GM21825 (cell line): ENCODE measurements around the gene SFXN5.

Experiments used
- ATAC-seq: cut with Tn5 transposase; IDR thresholded peaks from one replicate; pipeline ENCODE4 v1.9.1; 2021; ENCODE audit warnings: mild to moderate bottlenecking, moderate library complexity; ENCODE audit not compliant: unreplicated experiment

Gene SFXN5

DNA sequence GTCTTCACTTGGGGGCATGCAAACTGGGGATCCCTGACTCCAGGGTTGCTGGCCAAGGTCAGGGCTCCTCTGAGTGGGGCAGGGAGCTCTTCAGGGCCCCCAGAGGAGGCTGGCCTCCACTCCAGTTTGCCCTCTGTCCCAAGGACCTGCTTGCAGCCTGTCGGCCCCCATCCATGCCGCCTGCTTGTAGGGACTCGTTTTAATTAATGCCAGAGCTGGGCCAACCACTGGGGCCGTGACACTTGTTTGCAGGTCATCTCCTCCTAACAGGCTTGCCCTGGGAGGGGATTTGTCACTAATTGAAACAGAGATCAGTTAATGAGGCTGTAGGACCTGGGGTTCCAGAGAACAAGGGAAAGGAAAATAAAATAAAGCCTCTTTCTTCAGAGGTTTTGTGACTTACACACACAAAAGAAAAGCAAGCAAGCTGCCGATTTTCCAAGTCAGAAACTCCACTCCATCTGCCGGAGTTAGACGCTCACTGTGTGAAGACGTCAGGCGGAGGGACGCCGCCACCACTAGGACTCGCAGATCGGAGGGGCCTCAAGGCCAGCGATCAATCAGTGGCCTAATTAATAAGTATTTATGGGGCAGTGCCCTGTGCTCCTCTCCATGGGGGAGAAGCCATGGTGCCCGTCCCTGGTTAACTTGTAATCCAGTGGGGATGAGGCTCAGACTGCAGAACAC is 75.9 kb downstream of the SFXN5 start:
- no peak for ATAC-seq

DNA sequence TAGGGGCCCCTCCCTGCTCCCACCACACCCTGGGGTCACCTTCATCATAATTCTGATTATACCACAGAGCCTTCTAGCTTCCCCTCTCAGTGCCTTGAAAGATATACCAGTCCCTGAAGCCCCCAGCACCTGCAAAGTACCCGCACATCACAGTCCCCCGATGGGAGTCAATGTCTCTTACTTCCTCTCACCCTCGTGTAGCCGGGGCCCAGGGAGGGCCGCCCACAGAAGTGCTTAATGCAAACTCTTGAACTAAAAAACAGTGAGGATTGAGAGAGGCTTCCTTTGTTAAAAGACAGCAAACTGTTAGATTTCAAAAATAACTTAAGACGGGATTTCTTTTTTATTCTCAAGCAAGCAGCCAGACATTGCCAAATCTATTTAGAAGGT is 76.5 kb downstream of the SFXN5 start:
- ATAC-seq = no peak

DNA sequence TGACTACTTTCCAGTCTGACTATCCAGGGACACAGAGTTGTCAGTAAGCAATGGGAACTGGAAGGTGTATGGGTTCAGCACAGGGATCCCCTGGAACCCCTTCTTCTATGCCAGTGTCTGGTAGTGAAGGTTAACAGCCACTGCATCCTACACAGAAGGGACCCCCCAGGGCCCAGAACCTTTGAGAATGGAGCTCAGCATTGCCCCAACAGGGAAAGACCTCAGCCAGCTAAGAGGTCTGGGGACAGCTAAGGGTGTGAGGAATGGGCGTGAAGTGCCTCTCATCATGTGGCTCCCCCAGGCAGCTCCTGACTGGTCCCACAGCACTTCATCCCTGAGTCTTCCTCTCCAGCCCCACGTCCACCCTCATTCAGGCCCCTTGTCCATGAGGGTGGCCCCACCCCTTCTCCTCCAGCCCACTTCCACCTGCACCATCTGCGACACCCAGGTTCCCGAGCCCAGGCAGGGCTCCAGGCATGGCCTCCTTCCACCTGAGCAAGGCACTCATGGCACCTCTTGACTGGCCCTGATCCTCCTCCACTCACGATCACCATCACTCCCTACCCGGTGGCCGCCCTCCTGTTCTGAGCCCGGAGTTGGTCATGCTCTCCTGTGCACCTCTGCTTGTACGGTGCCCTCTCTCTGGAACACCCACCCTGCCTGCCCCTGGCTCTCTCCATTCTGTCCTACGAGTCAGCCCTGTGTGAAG is 77.1 kb downstream of the SFXN5 start:
- no peak for ATAC-seq

DNA sequence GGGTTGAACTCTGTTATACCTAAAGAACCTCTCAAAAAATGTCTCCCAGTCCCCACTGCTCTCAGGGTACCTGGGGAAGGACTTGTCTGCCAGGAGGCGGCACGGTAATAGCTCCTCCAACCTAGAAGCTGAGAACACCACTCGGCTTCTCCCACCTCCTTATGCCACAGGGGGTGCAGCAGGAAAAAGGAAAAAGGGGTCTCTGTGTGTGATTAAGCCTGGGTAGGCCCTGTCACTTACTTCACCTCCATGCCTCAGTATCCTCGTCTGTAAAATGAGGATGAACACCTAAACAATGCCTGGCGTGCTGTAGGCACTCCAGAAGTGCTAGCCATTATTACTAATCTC is 77.6 kb downstream of the SFXN5 start:
- ATAC-seq = no peak

DNA sequence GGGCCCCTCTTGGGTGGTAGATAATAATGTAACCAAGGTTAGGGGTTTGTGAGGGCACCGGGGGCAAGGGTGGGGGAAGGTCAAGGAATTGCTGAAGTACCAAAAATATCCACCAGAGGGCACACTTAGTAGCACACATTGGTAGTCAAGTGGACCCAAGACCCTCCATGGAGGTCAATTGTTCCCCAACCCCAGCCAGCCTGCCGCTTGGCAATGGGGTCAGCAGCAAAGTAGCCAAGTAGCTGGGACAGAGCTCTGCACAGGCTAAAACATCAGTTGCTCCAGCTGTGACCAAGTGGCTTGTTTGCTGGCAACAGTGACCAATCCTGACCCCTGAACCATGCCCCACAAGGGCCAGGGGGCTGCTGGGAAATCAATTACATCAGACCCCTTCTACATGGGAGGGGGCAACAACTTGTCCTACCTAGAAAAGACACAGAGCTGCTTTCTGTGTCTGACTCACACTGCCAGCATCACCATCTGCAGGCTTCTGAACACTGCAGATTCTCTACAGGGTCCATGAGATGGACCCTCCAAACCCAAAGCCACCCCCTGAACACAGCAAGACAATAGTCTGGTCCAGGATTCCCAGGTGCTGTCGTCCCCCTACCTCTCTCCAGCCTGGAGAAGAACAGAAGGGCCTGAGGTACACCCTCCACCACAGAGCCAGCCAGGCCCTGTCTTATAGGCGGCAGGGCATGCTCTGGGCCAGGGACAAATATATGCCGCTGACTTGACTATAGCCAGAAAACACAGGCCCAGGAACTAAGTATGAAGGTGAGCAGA is 78.2 kb downstream of the SFXN5 start:
- no peak for ATAC-seq

DNA sequence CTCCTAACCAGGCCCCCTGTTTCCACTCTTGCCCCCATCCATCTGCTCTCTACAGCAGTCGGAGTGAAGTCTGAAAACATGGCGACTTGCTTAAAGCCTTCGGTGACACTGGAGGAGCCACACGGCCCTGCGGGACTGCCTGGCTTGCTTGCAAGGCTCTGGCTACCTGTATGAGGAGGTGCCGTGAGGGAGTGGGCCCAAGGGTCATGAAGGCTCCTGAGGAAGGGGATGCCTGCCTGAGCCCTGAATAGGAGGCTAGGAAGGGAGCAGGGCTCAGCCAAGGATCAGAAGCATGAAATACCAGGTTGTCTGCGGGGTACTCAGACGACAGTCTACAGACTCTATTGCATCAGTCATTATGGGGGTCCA is 78.8 kb downstream of the SFXN5 start:
- ATAC-seq = no peak

DNA sequence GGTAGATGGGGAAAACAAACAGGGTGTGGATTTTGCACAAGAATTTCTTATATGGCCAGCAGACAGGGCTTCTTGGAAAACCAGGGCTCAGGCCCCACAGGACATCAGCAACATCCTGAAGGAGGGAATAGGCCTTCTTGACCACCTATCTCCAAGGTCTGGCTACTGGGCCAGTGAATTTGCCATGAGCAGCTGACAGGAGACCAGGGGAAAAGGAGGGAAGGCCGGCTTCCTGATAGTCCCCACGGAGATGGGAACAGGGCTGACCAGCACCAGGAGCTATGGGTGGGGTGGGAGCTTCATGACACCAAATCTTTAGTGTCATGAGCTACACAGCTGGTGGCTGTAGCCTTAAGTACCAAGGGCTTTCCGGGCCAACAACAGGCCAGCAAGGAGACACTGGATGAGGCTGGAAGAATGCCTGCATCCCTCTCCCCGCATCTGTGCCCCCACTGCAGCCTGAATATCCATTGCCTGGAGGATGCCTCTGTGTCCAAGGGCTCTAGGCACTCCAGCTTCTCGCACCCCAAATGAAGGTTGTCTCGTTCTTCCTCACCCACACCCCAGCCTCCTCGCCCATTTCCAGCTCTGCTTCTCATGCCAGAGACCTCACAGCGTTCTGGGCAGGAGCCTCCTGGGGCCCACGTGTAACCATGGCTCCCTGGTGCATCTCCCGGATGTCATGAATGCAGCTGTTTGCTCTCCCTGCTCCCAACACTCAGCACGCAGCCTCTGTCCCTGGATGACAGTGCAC is 79.4 kb downstream of the SFXN5 start:
- no peak for ATAC-seq

DNA sequence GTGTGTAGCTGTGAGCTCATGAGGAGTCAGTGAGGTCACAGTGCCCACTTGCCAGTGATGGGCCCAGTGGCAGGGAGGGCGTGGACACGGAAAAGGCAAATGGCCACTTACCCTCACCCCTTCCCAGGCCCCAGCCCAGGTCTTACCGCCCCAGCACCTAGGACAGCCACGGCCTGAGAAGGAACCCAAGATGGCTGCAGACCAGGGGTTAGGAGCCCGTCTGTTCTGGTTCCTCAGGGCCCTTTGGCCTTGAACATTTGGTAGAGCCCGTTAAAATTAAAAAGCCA is 80.1 kb downstream of the SFXN5 start:
- ATAC-seq = no peak

DNA sequence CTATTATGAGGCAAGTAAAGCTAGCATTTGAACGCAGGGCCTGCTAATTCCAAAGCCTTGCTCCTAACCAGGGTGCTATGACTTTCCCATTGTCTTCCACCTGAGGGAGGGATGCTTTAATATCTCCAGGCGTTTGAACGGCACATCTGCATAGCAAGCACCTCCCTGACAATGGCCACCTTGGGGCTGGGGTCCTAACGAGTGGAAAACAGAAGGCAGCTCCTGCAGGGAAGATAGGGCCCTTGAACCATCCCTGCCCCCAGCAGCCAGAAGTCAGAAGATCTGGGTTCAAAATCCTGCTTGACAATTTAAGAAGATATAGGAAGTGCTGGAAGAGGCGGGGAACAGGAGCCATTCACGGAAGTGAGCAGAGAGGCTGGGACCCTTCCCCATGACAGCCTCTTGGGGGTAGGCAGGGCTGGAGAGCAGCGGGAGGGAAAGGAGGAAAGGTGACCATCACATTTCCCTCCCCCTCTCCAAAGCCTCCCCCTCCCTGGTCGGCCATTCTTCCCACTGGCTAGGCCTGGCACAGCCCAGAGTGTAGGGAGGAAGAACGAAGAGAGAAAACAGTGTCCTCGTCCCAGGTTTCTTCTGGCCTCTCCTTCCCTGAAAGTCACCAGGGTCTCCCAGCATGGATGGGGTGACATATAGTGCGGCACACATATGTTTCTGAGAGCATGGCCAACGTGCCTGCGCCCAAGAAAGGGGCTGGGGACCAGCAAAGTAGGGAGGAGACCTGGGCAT is 80.6 kb downstream of the SFXN5 start:
- no peak for ATAC-seq

DNA sequence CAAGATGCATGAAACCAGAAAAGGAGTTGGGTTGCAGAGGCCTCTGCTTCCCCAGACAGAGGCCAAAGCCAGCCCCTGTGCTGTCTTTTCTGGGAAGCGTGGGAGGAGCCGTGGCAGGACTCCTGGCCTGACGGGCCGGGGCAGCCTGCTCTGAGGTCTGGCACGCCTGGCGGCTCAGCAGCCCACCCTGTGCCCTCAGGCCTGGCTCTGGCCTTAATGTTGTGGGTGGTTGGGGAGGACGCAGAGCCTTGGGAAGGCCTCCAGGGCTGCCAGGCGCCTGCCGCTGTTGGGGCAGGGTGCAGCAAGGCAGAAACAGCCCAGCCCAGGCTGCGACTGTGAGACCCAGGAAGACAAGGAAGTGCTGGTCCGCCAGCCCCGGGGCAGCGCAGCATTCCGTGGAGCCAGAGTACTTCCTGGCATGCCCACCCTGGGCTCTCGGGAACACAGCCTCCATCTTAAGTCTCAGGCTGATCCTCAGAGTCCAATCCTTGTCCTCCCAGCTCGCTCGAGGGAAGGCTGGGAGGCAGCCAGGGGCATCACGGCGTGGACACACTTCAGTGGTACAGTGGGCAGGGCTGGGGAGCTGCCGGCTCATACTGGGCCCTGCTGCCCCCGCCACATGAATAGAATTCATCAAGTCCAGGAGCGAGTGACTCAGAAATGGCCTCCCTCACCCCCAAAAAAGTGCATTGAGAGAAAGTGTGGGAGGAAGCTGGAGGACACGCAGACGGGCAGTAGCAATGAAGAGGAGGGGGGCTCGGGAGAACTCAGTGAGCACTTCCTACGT is 81.5 kb downstream of the SFXN5 start:
- ATAC-seq = no peak

DNA sequence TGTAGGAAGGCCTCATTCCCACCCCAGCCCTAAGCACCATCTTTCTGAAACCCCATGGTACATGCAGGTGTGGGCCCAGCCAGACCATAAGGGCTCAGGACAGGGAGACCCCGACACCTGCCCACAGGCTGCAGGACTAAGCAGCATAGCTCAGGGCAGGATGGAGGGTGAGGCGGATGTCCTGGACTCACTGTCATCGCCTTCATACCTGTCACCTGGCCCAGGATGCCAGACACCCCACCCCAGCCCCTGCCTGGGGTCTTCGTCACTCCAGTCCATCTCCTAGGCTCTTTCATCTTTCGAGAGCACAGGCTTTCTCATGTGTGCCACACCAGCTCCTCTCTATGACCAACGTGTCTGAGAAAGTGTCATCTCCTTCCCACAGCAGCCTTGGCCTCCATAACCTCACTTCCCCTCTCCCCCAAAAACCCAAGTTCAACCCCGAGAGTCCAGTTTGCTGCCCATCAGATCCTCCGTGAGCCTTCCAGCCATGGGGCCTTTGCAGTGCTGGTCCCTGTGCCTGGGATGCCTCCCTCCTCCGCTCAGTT is 82.7 kb downstream of the SFXN5 start:
- no peak for ATAC-seq

DNA sequence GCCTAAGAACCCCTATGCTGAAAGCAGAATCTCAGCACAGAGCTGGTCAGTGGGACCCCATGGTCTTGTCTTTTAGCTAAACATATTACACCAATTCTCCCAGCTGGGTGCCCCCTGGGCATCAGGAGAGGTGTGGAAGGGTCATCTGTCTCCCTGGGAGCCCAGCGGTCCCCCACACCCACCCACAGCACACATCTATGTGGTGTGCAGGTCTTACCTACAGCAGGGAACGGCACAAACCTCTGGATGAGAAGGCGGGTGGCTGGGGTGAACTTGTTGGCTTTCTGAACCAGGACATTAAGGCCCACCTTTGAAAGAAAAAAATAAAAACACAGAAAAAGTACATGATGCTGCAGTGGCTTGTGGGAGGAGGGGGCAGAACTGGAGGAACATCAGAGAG is 83.5 kb downstream of the SFXN5 start:
- ATAC-seq = no peak

DNA sequence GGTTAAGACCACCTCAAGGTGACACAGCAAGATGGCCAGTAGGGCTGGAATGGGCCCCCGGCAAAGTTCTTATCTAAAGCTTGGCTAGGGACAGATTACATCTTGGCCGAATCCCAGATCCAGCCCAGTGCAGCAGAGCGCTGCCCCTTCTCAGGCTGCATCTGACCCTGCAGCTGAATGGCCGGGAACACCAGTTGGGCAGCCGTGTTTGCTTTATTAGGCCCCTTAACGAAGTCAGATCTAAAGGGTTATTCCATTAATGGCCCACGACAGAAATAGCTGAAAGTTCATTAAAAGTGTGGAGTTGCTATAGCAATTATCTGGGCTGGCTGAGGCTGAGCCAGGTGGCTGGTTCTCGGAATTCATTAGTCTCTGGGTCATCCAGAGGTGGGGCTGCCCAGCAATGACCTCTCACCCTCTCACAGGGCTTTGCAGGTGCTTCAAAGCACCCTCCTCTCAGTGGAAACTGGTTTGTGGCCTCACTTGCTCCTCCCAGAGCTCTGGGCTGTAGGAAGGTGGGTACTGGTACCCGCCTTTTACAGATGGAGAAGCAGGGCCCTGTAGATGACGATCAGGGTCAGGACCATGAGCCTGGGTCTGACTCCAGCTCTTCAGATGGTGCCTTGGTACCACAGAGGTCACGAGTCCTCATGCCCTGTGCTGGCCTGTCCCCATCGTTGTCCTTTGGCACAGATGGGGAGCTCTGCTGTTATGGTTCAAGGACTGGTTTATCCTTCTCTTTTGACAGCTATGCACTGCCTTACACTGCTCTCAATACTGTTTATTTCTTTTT is 85.4 kb downstream of the SFXN5 start:
- no peak for ATAC-seq

DNA sequence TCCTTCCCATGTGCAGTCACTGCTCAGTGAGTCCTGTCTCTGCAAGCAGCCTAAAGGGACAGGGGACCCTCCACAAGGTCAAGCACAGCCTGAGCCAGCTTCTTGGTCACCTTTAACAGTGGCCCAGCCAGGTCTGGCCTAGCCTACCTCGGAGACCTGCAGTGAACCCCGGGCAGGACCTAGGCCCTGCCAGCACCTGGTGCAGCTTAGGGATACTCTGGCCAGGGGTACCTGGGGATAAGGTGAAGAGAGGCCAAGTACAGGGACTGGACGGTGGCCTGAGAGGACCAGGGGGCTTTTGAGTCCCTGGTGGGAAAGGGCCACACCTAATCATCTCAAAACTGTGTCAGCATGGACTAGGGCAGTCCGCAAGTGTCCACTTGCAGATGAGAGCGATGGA is 86.4 kb downstream of the SFXN5 start:
- no peak for ATAC-seq

DNA sequence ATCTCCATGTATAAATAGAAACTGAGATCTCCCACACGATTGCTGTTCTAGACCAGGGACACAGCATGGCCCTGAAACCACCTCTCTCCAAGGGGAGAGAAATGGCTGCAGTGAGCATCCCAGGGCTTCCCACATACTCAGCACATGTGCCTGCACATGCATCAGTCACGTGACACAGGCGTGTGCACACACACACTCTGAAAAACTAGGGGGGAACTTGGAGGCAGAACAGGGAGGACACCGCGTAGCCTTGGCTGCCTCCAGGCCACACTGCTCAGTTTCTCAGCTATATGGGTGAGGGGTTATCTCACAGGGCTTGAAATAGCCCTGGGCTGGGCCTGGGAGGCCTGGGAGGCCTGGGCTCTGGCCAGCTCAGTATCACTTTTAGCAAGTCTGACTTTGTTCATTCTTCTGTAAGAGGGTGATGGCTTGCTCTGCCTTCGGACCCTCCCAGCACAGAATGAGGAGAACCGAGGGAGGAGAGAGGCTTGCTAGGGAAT is 87.3 kb downstream of the SFXN5 start:
- ATAC-seq = no peak

DNA sequence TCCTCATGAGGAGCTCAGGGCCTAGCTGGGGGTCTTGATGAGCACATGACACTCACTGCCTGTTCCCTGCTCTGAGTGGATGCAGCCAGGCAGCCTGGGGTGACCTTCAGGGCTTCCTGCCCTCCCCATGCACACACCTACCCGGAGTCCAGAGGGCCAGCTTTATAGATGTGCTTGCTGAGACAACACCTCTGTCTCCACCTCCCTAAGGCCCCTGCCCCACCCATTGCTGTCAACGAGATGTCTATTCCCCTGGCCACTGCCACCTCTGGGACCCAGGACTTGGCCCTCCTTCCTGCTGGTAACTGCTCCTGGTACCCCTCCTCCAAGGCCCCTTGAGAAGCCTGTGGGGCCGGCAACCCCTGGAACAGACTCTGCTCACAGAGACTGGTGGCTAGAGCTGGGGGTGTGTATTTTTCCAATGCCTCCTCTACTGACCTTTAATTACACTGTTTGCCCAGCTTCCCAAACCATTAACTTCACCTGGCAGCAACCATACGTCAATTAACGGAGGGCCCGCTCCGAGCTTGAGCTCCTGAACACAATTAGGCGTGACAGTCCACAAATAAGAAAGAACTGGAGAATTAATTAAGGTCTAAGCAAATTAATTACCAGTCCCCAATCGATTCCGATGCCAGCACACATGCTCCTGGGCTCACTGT is 87.9 kb downstream of the SFXN5 start:
- no peak for ATAC-seq

DNA sequence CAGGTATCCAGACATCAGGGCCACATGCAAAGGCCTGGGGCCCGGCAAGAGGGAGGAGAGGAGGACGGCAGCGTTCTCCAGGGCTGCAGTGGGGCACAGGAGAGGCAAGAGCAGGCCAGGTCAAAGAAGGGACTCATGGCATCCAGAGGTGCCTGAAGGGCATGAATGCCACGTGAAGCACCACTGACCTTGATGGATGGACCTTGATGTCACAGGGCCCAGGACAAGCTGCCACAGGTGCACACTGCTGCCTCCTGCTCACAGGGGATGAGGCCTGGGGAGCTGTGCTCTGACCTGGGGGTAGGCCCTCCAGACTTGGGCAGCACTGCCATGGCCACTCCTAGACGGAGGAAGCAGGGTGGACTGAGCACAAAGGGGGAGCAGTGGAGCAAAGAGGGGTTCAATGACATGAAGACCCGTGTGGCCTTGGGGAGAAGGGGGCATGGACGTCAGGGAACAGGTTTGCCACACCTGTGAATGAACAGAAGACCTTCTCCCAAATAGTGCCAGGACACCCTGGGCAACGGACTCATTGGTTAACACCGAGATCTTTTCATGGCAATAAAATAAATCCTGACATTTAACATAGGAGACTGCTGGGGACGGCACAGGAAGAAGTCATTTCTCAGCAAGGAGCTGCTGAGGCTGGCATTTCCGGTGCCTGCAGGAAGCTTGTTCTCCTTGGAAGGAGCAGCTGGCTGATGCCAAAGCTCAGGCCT is 88.6 kb downstream of the SFXN5 start:
- no peak for ATAC-seq

DNA sequence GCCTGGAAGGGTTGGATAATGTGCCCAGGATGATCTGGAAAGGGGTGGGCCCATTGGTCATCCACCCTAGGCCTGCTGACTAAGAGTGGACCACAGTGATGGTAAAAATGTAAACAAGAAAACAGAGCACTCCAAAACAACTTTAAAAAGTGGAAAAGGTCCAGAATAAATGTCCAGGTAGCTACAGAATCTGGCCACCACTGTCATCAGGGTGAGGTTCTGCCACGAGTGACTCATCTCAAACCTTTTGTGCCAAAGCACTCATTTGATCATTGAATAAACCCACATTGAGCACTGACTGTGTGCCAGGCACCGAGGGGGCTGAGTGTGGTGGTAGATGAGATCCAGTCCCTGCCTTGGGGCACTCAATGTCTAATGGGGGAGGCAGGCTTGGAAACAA is 89.3 kb downstream of the SFXN5 start:
- ATAC-seq = no peak
